ENCODE results near the gene DTNBP1. TPM values are rescaled to one million over a fixed set of nuclear protein-coding genes. Genes with fewer than 3 reads are reported as not detected.

DTNBP1 gene
- total RNA-seq, 2 donors from 2014 or later: 21.0 to 26.9 TPM

DNA sequence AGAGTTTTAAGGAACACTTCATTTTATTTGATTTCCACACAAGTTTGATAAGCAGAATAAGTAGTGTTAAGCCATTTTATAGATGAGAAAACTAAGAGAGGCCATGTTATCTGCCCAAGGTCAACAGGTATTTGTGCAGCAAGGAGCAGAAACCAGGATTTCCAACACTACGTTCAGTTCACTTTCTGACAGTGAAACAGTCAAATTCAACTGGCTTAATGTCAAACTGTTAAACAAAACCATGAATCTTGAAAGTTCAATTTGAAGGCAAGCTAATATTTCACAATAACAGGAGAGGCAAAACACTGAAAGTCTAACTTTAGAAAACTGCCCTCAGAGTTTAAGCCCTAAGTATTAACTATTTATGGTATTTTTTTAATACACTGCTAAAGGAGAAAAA lies 32.6 kb downstream of the DTNBP1 start:
- ATAC-seq: no peak

DNA sequence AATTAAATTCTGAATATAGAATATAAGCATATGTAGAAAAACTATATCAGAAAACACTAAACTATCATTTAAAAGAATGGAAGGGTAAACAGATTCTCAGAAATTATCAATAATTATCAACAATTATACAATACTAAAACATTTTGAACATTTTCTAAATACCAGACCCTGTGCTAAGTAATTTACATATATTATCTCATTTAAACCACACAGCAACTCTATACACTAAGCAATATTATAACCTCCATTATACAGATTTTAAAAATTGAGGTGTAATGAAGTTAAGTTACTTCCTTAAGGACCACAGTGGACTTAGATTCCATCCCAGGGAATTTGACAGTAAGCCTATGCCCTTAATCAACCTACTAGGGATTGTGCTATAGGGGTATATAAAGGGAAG lies 33.3 kb downstream of the DTNBP1 start:
- intact Hi-C loops (cut with DNase I, micrococcal nuclease): loop anchor here in 1 of 2 donors (10.0 kb wide), 1 partner anchor 135 kb away; no protein-coding TSS in a partner anchor

More for the DNA sequence above, 32.6 kb downstream of the DTNBP1 start:
- intact Hi-C loops (cut with DNase I, micrococcal nuclease): no loop called here
- no peak for DNase-seq

DNA sequence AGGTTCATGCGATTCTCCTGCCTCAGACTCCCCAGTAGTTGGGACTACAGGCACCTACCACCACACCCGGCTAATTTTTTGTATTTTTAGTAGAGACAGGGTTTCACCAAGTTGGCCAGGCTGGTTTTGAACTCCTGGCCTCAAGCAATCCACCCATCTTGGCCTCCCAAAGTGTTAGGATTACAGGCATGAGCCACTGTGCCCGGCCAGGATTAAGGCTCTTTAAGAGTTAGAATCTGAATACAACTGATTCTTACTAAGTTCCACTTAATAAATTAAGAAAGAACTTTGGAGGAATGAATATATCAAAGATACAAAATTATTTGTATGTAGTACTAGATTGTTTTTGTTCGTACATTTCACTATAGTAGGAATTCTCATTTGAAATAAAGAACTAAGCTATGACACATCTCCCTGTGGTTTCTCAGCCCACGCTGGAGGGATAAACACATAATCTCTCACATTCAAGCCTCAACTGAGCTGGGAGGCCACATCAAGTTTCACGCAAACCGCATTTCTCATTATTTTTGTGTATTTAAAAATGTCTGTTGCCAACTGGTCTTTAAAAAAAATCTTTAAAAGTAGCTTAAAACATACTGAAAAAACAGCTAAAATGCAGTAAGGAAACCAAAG lies 34.2 kb downstream of the DTNBP1 start:
- ATAC-seq (no peak), DNase-seq (no peak)
- intact Hi-C loops (cut with DNase I, micrococcal nuclease): loop anchor here in 1 of 2 donors (10.0 kb wide), 1 partner anchor 134 kb away; no protein-coding TSS in a partner anchor

More for the DNA sequence above, 33.3 kb downstream of the DTNBP1 start:
- no peak for ATAC-seq
- DNase-seq: no peak

DNA sequence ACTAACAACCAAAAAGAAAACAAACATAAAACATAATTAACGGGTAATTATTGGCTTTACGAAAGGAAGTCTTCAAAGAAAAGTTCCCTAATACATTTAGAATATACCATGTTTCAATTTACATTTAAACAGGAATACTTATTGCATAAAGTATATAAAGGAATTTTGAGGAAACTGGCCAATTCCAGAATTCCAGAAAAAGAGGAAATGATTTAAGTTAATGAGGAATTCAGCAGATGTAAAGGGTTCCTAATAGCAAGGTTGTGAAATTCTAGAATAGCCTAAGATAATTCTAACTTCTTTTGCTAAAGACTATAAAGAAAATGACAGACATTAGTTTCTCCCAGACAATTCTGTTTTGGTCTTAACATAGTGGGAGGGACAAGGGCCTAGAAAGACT lies 35.0 kb downstream of the DTNBP1 start:
- intact Hi-C loops (cut with DNase I, micrococcal nuclease): loop anchor here in 1 of 2 donors (10.0 kb wide), 1 partner anchor 133 kb away; no protein-coding TSS in a partner anchor
- DNase-seq: no peak
- ATAC-seq: no peak

DNA sequence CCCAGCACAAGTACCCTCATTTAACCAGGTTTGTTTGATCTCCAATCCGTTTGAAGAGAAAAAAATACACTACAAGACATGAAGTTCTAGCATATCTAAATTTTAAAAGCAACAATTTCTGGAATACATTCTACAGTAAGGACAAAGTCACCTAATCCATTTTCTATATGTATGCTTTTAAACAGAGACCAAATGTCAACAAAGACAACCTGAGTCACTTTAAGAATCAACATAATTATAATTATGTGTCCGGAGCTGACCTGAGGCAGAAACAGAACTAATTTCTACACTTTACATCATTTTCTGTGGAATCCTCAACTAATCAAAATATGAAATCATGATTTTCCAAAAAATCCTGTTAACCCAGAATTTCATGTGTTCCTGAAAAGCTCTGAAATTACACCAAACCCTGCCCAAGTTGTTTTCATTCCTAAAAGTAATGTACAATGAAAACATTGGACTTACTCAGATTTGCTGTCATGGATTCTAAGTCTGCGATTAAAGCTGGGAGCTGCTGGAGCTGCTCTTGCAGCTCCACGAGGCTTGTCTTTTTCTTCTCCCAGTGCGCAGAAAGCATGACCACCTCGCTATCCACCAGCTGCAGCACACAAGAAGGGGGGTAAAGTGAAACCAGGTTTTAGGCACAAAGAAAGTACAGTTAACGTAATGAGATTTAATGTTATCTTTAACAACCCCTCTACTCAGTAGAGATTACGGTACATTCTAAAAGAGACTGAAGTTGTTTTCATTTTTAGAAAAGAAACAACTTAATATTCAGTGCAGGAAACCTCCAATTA lies 35.8 kb downstream of the DTNBP1 start:
- intact Hi-C loops (cut with DNase I, micrococcal nuclease): loop anchor here in 1 of 2 donors (10.0 kb wide), 1 partner anchor 132 kb away; no protein-coding TSS in a partner anchor
- no peak for ATAC-seq
- DNase-seq: no peak

DNA sequence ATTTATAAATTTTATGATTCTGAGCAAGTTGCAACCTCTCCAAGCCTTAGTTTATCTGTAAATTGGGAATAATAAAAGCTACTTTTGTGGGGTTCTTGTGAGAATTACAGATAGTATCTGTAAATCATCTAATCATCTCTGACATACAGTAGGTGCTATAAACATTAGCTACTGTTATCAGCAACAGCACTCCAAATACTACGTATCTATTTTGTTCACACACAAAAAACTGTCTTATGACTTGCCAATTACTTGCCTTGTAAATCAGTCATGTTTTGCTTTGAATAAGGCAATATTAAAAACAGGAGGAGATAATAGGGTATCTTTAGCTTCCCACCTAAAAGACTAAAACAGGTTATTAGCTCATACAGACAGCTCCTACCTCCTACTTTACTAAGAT lies 36.7 kb downstream of the DTNBP1 start:
- ATAC-seq (no peak), DNase-seq (no peak)
- intact Hi-C loops (cut with DNase I, micrococcal nuclease): loop anchor here in 1 of 2 donors (10.0 kb wide), 1 partner anchor 131 kb away; no protein-coding TSS in a partner anchor

DNA sequence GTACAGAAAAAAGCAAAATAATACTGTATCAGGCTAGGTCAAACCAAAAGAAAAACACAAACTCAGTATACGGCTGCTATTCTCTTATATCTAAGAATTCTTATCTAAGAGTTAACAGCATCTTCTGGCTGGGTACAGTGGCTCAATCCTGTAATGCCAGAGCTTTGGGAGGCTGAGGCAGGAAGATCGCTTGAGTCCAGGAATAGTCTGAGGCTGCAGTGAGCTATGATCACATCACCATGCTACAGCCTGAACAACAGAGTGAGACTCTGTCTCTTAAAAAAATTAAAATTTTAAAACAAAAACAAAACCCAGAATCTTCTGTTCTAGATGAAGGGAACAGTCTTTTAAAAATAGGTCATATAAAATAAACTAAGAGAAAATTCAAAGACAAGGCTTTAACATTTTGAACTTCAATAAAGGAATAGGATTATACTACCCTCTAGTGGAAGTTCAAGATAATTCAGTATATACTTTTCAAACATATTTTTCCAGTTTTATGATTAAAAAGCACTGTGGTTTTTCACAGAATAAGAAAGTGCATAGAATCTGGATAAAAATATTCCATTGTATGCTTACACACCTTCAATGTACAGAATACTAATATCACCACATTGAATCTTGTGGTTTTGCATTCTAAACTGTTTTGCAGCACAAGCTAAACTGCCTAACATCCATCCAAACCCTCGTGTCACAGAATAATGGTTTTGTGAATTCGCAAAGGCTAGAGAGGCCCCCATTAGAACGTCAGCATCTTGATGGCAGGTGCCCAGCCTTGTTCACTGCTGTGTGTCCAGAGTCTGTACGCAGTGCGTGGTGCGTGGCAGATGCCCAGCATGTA lies 39.3 kb downstream of the DTNBP1 start:
- intact Hi-C loops (cut with DNase I, micrococcal nuclease): loop anchor here in 1 of 2 donors (10.0 kb wide), 1 partner anchor 129 kb away; no protein-coding TSS in a partner anchor
- ATAC-seq (no peak), DNase-seq (no peak)

DNA sequence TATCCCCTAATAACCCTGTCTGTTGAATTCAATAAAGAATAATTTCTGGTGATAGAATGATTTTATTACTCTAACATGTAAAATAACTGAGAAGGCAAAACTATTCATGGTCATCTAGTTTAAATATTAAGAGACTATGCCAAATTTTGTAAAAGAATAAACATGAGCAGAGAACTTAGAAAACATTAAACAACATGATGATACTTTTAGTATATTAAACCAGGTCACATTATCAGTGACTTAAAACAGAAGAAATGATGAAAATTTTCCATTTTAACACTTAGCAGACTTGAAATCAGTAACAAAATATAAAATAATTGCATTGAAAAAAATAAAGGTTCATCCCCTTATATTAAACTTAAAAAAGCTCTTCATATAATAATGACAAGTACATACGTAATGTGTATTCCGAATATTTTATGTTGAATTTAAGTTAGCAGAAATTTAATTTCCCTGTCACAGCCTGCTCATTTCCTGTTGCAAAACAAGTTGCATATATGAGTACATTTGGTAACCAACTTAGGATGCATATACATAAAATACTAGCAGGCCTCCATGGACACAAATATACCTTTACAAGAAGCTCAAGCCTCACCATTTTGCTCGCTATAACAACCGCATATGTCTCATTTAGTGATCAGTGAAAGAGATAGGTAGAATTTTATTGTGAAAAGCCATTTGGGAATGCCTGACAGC lies 40.6 kb downstream of the DTNBP1 start:
- no peak for ATAC-seq
- DNase-seq: no peak
- intact Hi-C loops (cut with DNase I, micrococcal nuclease): loop anchor here in 1 of 2 donors (10.0 kb wide), 1 partner anchor 127 kb away; no protein-coding TSS in a partner anchor

DNA sequence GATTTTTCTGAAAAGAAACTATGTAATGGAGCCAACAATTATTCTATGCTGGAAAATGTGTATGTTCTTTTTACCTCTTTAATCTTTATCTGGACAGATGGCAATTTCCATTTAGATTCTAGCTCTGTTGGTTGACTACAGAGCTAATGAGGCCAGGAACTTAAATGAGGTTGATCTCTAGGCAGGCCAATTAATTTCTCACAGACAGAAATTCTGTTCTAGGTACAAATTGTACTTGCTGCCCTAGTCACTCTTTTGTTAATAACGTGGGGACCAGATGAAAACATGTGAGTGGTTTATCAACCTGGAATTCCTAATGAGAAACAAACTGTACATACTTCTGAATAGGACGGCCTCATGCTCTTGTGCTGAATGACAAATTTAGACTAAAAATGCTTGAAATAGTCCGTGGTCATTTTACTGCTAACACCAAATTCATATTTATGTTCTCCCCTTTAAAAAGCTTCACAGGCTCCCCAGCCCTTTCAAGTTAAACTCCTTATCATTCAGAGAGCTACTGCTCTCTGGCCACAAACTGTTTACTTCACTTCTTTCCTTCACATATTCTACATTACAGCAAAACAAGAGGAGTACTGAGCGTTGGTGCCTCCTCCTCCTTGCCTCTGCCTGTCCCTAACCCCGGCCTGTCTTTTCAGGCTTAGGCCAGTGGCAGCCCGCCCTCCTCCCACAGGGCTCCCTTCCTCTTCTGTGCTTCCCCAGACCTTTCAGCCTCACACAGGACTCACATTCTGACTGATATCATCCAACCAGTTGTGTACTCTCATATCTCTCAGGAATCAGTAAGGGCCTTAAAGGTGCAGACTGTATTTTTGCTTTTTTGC lies 41.4 kb downstream of the DTNBP1 start:
- DNase-seq: peak; percentile 31 to 33
- ATAC-seq: peak; percentile 26
- intact Hi-C loops (cut with DNase I, micrococcal nuclease): loop anchor here in 1 of 2 donors (10.0 kb wide), 1 partner anchor 127 kb away; no protein-coding TSS in a partner anchor

DNA sequence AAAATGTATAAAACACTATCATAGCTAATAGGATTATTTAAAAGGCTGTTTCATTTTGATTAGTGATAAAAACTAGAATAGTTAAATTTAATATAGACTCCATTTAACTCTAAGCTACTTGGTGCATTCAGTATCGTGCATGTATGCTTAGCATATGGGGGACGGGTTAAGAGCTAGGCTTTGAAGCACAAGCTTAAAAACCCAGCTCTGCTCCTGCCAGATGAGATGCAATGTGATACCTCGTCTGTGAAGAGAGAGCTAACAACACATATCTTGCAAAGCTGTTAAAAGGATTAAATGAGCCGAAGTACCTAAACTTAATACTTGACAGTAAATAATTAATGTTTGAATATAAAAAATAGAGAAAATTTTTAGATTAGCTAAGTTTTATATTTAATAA lies 42.2 kb downstream of the DTNBP1 start:
- DNase-seq: no peak
- ATAC-seq: no peak
- intact Hi-C loops (cut with DNase I, micrococcal nuclease): loop anchor here in 1 of 2 donors (10.0 kb wide), 1 partner anchor 126 kb away; no protein-coding TSS in a partner anchor

DNA sequence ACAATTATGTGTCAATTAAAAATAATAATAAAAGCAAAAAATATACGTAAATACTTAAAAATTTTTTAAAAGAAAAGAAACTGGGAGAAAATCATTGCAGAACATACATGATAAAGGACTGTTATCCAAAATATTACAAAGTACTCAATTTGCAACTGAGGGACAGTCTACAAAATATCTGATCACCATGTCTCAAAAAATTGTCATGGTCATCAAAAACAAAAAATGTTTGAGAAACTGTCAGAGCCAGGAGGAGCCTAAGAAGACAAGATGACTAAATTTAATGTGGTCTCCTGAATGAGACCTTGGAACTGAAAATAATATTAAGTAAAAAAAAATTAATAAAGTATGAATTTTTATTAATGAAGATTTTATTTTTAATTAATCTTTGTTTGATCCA lies 43.5 kb downstream of the DTNBP1 start:
- intact Hi-C loops (cut with DNase I, micrococcal nuclease): no loop called here
- no peak for DNase-seq
- no peak for ATAC-seq

DNA sequence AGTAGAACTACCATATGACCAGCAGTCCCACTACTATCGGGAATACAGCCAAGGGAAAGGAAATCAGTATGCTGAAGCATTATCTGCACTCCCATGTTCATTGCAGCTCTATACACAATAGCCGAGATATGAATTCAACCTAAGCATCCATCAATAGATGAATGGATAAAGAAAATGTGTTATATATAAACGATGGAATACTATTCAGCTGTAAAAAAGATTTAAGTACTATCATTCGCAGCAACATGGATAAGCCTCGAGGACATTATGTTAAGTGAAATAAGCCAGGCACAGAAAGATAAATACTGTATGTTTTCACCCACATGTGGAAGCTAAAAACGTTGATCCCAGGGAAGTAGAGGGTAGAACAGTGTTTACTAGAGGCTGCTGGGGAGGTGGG lies 44.1 kb downstream of the DTNBP1 start:
- no peak for ATAC-seq
- DNase-seq: no peak
- intact Hi-C loops (cut with DNase I, micrococcal nuclease): no loop called here

DNA sequence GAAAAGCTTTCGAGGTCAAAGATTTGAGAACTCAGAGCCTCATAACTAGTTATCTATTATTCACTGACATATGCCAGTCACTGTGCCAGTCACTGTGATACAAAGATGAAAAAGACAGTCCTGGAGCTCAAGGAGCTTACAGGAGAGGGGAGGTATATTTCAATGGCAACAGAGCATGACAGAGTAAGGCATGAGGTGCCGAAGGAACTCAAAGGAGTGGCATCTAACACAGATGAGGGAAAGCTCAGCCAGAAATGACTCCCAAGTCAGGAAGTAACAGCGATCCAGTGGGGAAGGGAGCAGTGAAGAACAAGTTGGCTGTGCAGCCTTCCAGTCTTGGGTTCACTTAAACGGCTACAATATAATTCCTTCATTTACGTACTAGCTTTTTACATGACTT lies 46.6 kb downstream of the DTNBP1 start:
- no peak for DNase-seq
- intact Hi-C loops (cut with DNase I, micrococcal nuclease): no loop called here
- ATAC-seq: peak; percentile 23

DNA sequence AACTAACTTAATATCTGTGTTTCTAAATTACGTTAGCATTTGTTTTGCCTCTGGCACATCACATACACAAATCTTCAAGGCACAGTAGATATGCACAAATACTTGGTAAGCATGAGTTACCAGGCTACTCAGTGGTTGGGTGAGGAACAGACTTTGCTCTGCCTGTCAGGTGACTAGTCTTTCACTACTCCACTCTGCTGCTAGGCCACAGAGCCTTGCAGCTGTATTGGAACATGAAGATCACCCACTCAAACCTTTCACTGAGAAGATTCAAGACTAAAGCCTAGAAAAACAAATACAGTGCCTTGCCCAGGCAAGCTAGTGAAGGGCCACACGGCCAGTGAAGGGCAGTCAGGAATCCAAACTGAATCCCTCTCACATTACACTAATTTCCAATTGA lies 47.0 kb downstream of the DTNBP1 start:
- intact Hi-C loops (cut with DNase I, micrococcal nuclease): no loop called here
- DNase-seq: no peak

DNA sequence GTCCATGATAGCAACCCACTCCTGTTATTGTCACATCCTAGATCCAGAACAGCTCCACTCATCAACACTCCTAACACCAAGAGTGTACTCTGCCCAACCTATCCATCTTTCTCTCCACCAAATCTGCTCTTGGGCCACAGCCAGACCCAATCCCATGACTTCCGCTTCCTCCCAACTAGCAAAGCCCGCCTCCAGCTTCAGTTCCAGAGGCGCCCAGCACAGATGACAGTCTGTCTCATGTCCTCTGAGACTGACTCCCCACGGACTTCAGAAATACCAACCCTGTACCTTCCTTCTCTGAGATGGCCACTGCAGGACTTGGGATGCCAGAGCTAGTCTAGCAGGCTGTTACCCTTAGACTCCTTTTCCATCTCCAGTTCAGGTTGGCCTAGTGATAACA lies 48.6 kb downstream of the DTNBP1 start:
- ATAC-seq (no peak), DNase-seq (no peak)
- intact Hi-C loops (cut with DNase I, micrococcal nuclease): no loop called here

More for the DNA sequence above, 47.0 kb downstream of the DTNBP1 start:
- peak; percentile 98 for ATAC-seq

DNA sequence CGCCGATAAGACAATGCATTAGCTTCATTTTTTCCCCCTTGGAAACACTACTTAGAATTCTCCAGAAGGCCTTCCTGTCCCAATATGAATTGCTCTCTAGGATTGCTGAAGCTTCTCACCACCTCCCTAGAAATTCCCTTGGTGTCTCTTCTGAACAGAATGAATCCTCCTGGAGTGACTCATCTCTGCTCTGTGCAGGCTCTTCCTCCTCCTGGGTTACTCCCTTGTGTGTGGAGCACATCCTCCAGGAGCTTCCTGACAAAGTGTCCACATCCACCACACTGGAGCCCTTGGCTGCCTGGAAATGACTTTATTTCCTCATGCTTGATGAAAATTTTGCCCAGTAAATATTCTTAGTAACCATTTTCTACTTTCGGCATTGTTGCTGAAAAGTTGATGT lies 54.4 kb downstream of the DTNBP1 start:
- DNase-seq (no peak), ATAC-seq (peak; percentile 97)
- intact Hi-C loops (cut with DNase I, micrococcal nuclease): no loop called here

DNA sequence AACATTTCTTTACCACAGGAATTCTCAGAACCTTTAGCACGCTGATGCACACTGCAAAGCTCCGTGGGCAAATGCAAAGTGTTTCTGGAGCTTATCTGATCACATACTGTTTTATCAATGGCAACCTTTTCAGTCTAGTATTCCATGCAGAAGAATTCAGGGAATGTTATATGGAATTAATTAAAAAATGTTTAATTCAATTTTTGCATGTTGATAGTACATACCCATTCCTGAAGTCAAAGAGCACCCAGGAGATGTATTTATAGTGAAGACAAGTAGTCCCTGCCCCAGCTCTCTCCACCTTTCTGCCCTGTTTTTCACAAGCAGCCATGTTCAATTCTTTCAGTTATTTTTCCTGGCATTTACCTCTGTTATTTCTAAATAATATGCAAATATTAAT lies 55.2 kb downstream of the DTNBP1 start:
- intact Hi-C loops (cut with DNase I, micrococcal nuclease): no loop called here
- ATAC-seq: no peak

More for the DNA sequence above, 55.2 kb downstream of the DTNBP1 start:
- DNase-seq: no peak
